HCT116 (cell line): Measurements from ENCODE around the gene POLA2. TPM values are rescaled to one million over a fixed set of nuclear protein-coding genes. Genes with fewer than 3 reads are reported as not detected.

Experiments used
- ATAC-seq: fragments of 200-7000 bp; cut with Tn5 transposase; 2 replicates; pipeline ENCODE4 v1.9.1; 2020; ENCODE audit warnings: mild to moderate bottlenecking, moderate library complexity
- BruUV-seq: library from RNA; stranded (reverse); fragments of 400-500 nt; replicated peaks from 2 replicates; lab custom pipeline; 2021; lab: Mats Ljungman, UMichigan
- CTCF ChIA-PET: fragments of 300-600 bp; sonication (Branson Sonifier 250); formaldehyde crosslinking; loops from one replicate; lab custom pipeline; 2021; ENCODE audit warnings: antibody characterized with exemption; lab: Charles Lee
- POLR2A ChIA-PET: fragments of 300-600, 350-600 bp; sonication (Branson Sonifier 250); formaldehyde crosslinking; loops from one replicate; lab custom pipeline; 2021; ENCODE audit warnings: antibody characterized with exemption; lab: Charles Lee
- RAD21 ChIA-PET, 2 experiments: fragments of 300-600 bp; sonication (Branson Sonifier 250); formaldehyde crosslinking; loops; one replicate each; lab custom pipeline; 2023; ENCODE audit warnings: low total read pairs in 2 of 2; ENCODE audit not compliant: uncharacterized antibody in 2 of 2, unreplicated experiment in 2 of 2, low non-redundant PET in 1 of 2; lab: Charles Lee
- DNase-seq: peaks from one replicate; pipeline ENCODE4 v3.0.0-alpha.2; 2010; ENCODE audit warnings: low read depth, low spot score
- H2AFZ ChIP-seq: fragments of 200-600 bp; shearing (Covaris generic), sonication (generic); 2 replicates; pipeline ENCODE4 v1.6.1; 2017; ENCODE audit warnings: low read depth, mixed run types, mixed read lengths, antibody characterized with exemption, low read length; ENCODE audit not compliant: poor library complexity, severe bottlenecking
- H3K27ac ChIP-seq: 2 replicates; pipeline ENCODE4 v1.5.1; 2012; ENCODE audit warnings: low read depth, low read length
- H3K27me3 ChIP-seq: fragments of 200-600 bp; sonication (generic); 2 replicates; pipeline ENCODE4 v1.6.1; 2016; ENCODE audit warnings: mixed run types, low read length, mixed read lengths; ENCODE audit not compliant: insufficient read depth
- H3K36me3 ChIP-seq, 2 experiments: fragments of 200-500 bp in 1 of 2; fragments of 200-600 bp in 1 of 2; sonication (Bioruptor generic) in 1 of 2; sonication (generic) in 1 of 2; 2 replicates each; pipeline versions ENCODE4 v1.5.1 to v1.6.1; 2014 to 2016; ENCODE audit warnings: low read length in 2 of 2, inconsistent platforms in 1 of 2, mixed read lengths in 1 of 2, mixed run types in 1 of 2; ENCODE audit not compliant: insufficient read depth in 2 of 2, control insufficient read depth in 1 of 2
- H3K4me1 ChIP-seq, 2 experiments: fragments of 200-600 bp in 1 of 2; sonication (generic) in 1 of 2; 2 replicates each; pipeline versions ENCODE4 v1.5.1 to v1.6.1; 2012 to 2017; ENCODE audit warnings: low read length in 2 of 2, inconsistent platforms in 1 of 2, mild to moderate bottlenecking in 1 of 2, mixed read lengths in 1 of 2, mixed run types in 1 of 2, moderate library complexity in 1 of 2; ENCODE audit not compliant: insufficient read depth in 2 of 2, control insufficient read depth in 1 of 2
- H3K4me2 ChIP-seq: fragments of 200-600 bp; sonication (generic); 2 replicates; pipeline ENCODE4 v1.6.1; 2017; ENCODE audit warnings: mixed run types, low read length, mixed read lengths
- H3K4me3 ChIP-seq, 2 experiments: fragments of 200-600 bp in 1 of 2; sonication (generic) in 1 of 2; replicated peaks in 1 of 2; 2 replicates each; pipeline ENCODE4 v1.5.1; 2011 to 2016; ENCODE audit warnings: low read length in 2 of 2, control low read depth in 1 of 2, low read depth in 1 of 2, mild to moderate bottlenecking in 1 of 2, mixed read lengths in 1 of 2, mixed run types in 1 of 2
- H3K79me2 ChIP-seq: fragments of 200-600 bp; sonication (generic); 2 replicates; pipeline ENCODE4 v1.6.1; 2017; ENCODE audit warnings: mild to moderate bottlenecking, mixed run types, low read length, moderate library complexity, mixed read lengths; ENCODE audit not compliant: insufficient read depth
- H3K9ac ChIP-seq: fragments of 200-600 bp; sonication (generic); 2 replicates; pipeline ENCODE4 v1.6.1; 2016; ENCODE audit warnings: low read length, mixed read lengths
- H3K9me2 ChIP-seq: fragments of 200-600 bp; sonication (generic), shearing (Covaris generic); 2 replicates; pipeline ENCODE4 v1.6.1; 2017; ENCODE audit warnings: mixed run types, mild to moderate bottlenecking, moderate library complexity; ENCODE audit not compliant: insufficient read depth
- H3K9me3 ChIP-seq, 2 experiments: fragments of 200-500 bp in 1 of 2; fragments of 200-600 bp in 1 of 2; sonication (Bioruptor generic) in 1 of 2; sonication (generic) in 1 of 2; 2 replicates each; pipeline ENCODE4 v1.6.1; 2014 to 2017; ENCODE audit warnings: low read length in 2 of 2, mixed read lengths in 2 of 2, inconsistent platforms in 1 of 2, low read depth in 1 of 2, mild to moderate bottlenecking in 1 of 2, mixed run types in 1 of 2, moderate library complexity in 1 of 2; ENCODE audit not compliant: control insufficient read depth in 1 of 2, insufficient read depth in 1 of 2
- H4K20me1 ChIP-seq: fragments of 200-600 bp; sonication (generic), shearing (Covaris generic); 2 replicates; pipeline ENCODE4 v1.6.1; 2017; ENCODE audit warnings: mixed run types, mild to moderate bottlenecking, moderate library complexity; ENCODE audit not compliant: insufficient read depth
- EZH2 ChIP-seq: fragments of 200-600 bp; sonication (generic); IDR thresholded peaks from 2 replicates; pipeline ENCODE4 v1.6.1; 2017; ENCODE audit warnings: antibody characterized with exemption, mixed run types
- EZH2phosphoT487 ChIP-seq: fragments of 200-600 bp; IDR thresholded peaks from 2 replicates; pipeline ENCODE4 v1.6.1; 2018; ENCODE audit warnings: antibody characterized with exemption, borderline replicate concordance
- POLR2A ChIP-seq: IDR thresholded peaks from 2 replicates; pipeline ENCODE4 v1.7.0; 2011; ENCODE audit warnings: borderline replicate concordance; ENCODE audit not compliant: insufficient read depth, insufficient read length; ENCODE audit errors: extremely low read depth
- POLR2AphosphoS5 ChIP-seq: IDR thresholded peaks from 2 replicates; pipeline ENCODE4 v1.6.1; 2011; ENCODE audit warnings: mild to moderate bottlenecking, low read depth, low read length, moderate library complexity
- RAD21 ChIP-seq: IDR thresholded peaks from 2 replicates; pipeline ENCODE4 v1.6.1; 2012; ENCODE audit warnings: low read depth, mild to moderate bottlenecking
- SIN3A ChIP-seq: IDR thresholded peaks from 2 replicates; pipeline ENCODE4 v1.6.1; 2012; ENCODE audit warnings: low read depth
- SP1 ChIP-seq: IDR thresholded peaks from 2 replicates; pipeline ENCODE4 v1.6.1; 2012; ENCODE audit warnings: low read depth
- TCF7L2 ChIP-seq: IDR thresholded peaks from 2 replicates; pipeline ENCODE4 v1.7.0; 2011; ENCODE audit warnings: borderline replicate concordance, inconsistent platforms; ENCODE audit not compliant: insufficient read depth, insufficient read length; ENCODE audit errors: extremely low read depth
- YY1 ChIP-seq: IDR thresholded peaks from 2 replicates; pipeline ENCODE4 v1.6.1; 2011; ENCODE audit warnings: low read length, low read depth, moderate library complexity, mild to moderate bottlenecking; ENCODE audit not compliant: insufficient replicate concordance; ENCODE audit errors: extremely low read depth
- ZBTB33 ChIP-seq: IDR thresholded peaks from 2 replicates; pipeline ENCODE4 v1.6.1; 2011; ENCODE audit warnings: mild to moderate bottlenecking, low read length, moderate library complexity; ENCODE audit not compliant: insufficient replicate concordance; ENCODE audit errors: extremely low read depth
- ZFX ChIP-seq: fragments of 450-650 bp; IDR thresholded peaks from 2 replicates; pipeline ENCODE4 v1.6.1; 2017
- ZNF274 ChIP-seq: fragments of 200-500 bp; sonication (Bioruptor generic); IDR thresholded peaks from 2 replicates; pipeline ENCODE4 v1.6.1; 2014; ENCODE audit warnings: mild to moderate bottlenecking, low read depth, low read length, inconsistent platforms
- intact Hi-C: fragments of 100-400 bp; cut with micrococcal nuclease; formaldehyde crosslinking; loops from 2 replicates; pipeline ENCODE4 v1.10.0; 2022
- total RNA-seq: library from RNA; stranded (reverse); gene quantifications from one replicate; pipeline ENCODE4 v1.2.1, GENCODE V29; 2021; ENCODE audit not compliant: unreplicated experiment

Gene POLA2
- total RNA-seq, 1 experiment from 2014 or later: 20.0 TPM

DNA sequence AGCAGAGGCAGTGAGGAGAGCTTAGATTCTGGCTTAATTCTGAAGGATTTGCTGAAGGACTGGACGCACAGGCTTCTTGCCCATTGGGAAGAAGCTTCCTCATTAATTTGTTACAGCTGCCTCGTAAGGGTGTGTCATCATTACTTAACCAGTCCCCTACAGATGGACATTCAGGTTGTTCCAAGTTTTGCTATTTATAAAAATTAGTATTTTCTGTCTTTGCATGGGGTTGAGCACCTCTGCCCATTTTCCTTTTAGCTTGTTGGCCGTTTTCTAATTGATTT is 41.9 kb upstream of the POLA2 start (continued):
- TF ChIP-seq TCF7L2 (no peak), SIN3A (no peak), SP1 (no peak)

DNA sequence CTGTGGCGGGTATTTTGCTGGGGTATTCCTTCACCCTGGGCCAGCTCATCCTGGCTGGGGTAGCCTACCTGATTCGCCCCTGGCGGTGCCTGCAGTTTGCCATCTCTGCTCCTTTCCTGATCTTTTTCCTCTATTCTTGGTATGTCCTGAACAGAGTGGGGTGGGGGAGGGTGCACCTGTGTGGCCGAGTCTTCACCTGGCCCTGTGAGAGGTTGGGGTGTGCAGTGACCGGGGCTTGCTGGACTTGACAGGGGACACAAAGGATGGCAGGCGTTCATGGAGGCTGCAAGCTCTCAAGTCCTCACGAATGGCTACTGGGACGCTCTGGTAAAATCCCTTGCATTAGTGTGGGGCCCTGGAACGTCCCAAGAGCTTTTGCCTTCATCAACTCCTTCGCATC is 40.7 kb upstream of the POLA2 start:
- Histone ChIP-seq H3K4me2 (no peak overlapping the region), H3K36me3 (no peaks in the 10 kb centered on the region), H2AFZ (no peak overlapping the region), H3K9me2 (no peaks in the 10 kb centered on the region), H3K9ac (no peak overlapping the region), H3K27me3 (no peaks in the 10 kb centered on the region), H3K27ac (no peak overlapping the region), H3K4me3 (no peak overlapping the region), H3K4me1 (peaks cover 13 to 24% of the 10 kb centered on the region in 2 experiments), H3K79me2 (no peaks in the 10 kb centered on the region), H3K9me3 (no peaks in the 10 kb centered on the region), H4K20me1 (no peaks in the 10 kb centered on the region)
- no peak for DNase-seq
- TF ChIP-seq EZH2: no peak
- no peak for TF ChIP-seq RAD21
- no peak for TF ChIP-seq POLR2A
- TF ChIP-seq ZNF274: no peak
- no peak for TF ChIP-seq ZFX
- TF ChIP-seq EZH2phosphoT487: no peak
- no peak for TF ChIP-seq POLR2AphosphoS5
- no peak for TF ChIP-seq TCF7L2
- no peak for TF ChIP-seq YY1
- no peak for TF ChIP-seq ZBTB33
- no peak for ATAC-seq
- BruUV-seq: no TSS peak
- intact Hi-C loops: no loop called here
- RAD21 ChIA-PET: no interaction called here
- POLR2A ChIA-PET: no interaction called here
- CTCF ChIA-PET: no interaction called here
